Measurements from ENCODE around the gene LGI2.
"Not testable (repeated sequence)": the region's sequence is repeated elsewhere in the genome, so short reads cannot be mapped to it uniquely, and the experiment has no call there.

The LGI2 gene

GRCh38 chr4:25043548-25043947 lies 12.8 kb upstream of the LGI2 start:
- no peak for DNase-seq

GRCh38 chr4:25033526-25033925 lies 2.8 kb upstream of the LGI2 start:
- no peak for DNase-seq

GRCh38 chr4:25032126-25032525 lies 1.4 kb upstream of the LGI2 start:
- no peak for DNase-seq

GRCh38 chr4:25031077-25031621 lies 403 bp upstream of the LGI2 start:
- no peak for DNase-seq

GRCh38 chr4:25029479-25030276 lies 1.1 kb downstream of the LGI2 start:
- no peak for DNase-seq

- no peak for DNase-seq
Measured at GRCh38 chr4:25028851-25029250, 1.9 kb downstream of the LGI2 start.

GRCh38 chr4:25022766-25023165 lies 8.0 kb downstream of the LGI2 start:
- no peak for DNase-seq

- DNase-seq = no peak
Measured at GRCh38 chr4:25021216-25021615, 9.5 kb downstream of the LGI2 start.

- DNase-seq = no peak
Measured at GRCh38 chr4:25020236-25020635, 10.5 kb downstream of the LGI2 start.

GRCh38 chr4:25019501-25019900 lies 11.2 kb downstream of the LGI2 start:
- DNase-seq = no peak

- no peak for DNase-seq
Measured at GRCh38 chr4:25015012-25015411, 15.7 kb downstream of the LGI2 start.

- not testable (repeated sequence) for DNase-seq
Measured at GRCh38 chr4:25014662-25014983, 16.1 kb downstream of the LGI2 start.

GRCh38 chr4:25013756-25014661 lies 16.7 kb downstream of the LGI2 start:
- no peak for DNase-seq

GRCh38 chr4:25012655-25013054 lies 18.1 kb downstream of the LGI2 start:
- DNase-seq = no peak

- DNase-seq = no peak
Measured at GRCh38 chr4:25011135-25011866, 19.4 kb downstream of the LGI2 start.

GRCh38 chr4:25007598-25007997 lies 23.1 kb downstream of the LGI2 start:
- DNase-seq = no peak

- no peak for DNase-seq
Measured at GRCh38 chr4:25002681-25003080, 28.1 kb downstream of the LGI2 start.

GRCh38 chr4:25001509-25001908 lies 29.2 kb downstream of the LGI2 start:
- no peak for DNase-seq

GRCh38 chr4:25000639-25001038 lies 30.1 kb downstream of the LGI2 start:
- no peak for DNase-seq

GRCh38 chr4:24999392-25000089 lies 31.2 kb downstream of the LGI2 start:
- DNase-seq = no peak

GRCh38 chr4:24995346-24995919 lies 35.3 kb downstream of the LGI2 start:
- DNase-seq = no peak

- no peak for DNase-seq
Measured at GRCh38 chr4:24993551-24994080, 37.1 kb downstream of the LGI2 start.

Measured in stimulated activated CD4-positive, alpha-beta T cell treated with anti-CD3 and anti-CD28 coated beads, Interleukin-12 subunit alpha, Interleukin-12 subunit beta, amount 100 ng/mL, for 4 hours (primary cell).